GM13977 (cell line): Measurements from ENCODE around the gene NTHL1.

Source experiments
- DNase-seq: peaks from one replicate; pipeline ENCODE4 v3.0.0; 2012; ENCODE audit warnings: low spot score
- CTCF ChIP-seq: IDR thresholded peaks from 2 replicates; pipeline ENCODE4 v1.5.1; 2012; ENCODE audit warnings: mild to moderate bottlenecking, control low read depth; ENCODE audit not compliant: insufficient read depth; ENCODE audit errors: extremely low read depth, missing control alignments
- in situ Hi-C: fragments of 300-500 bp; cut with MboI; formaldehyde crosslinking; loops from one replicate; pipeline ENCODE4 v1.12.0; 2022; ENCODE audit warnings: low sequenced_read_pairs, low pct_unique_long_range_greater_than_20kb, mixed read lengths, inconsistent platforms; ENCODE audit not compliant: unreplicated experiment

NTHL1 gene

GRCh38 chr16:2075631-2076030 is 28.0 kb upstream of the NTHL1 start:
- in situ Hi-C loops = no loop called here
- DNase-seq = no peak
- no peak for TF ChIP-seq CTCF

DNA sequence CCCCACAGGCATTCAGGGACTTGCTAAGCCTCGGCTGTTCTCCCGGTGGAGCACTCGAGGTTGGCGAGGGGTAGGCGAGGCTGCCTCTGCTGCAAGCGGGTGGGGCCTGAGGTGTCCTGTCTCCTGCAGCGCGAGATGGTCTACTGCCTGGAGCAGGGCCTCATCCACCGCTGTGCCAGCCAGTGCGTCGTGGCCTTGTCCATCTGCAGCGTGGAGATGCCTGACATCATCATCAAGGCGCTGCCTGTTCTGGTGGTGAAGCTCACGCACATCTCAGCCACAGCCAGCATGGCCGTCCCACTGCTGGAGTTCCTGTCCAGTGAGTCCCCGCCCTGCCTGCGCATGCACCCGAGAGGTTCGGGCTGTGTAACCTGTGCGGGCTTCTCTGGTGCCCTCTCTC is 26.4 kb upstream of the NTHL1 start:
- no peak for DNase-seq
- no peak for TF ChIP-seq CTCF
- in situ Hi-C loops = no loop called here

GRCh38 chr16:2072926-2073325 is 25.3 kb upstream of the NTHL1 start:
- in situ Hi-C loops = no loop called here
- no peak for TF ChIP-seq CTCF
- DNase-seq = no peak

DNA sequence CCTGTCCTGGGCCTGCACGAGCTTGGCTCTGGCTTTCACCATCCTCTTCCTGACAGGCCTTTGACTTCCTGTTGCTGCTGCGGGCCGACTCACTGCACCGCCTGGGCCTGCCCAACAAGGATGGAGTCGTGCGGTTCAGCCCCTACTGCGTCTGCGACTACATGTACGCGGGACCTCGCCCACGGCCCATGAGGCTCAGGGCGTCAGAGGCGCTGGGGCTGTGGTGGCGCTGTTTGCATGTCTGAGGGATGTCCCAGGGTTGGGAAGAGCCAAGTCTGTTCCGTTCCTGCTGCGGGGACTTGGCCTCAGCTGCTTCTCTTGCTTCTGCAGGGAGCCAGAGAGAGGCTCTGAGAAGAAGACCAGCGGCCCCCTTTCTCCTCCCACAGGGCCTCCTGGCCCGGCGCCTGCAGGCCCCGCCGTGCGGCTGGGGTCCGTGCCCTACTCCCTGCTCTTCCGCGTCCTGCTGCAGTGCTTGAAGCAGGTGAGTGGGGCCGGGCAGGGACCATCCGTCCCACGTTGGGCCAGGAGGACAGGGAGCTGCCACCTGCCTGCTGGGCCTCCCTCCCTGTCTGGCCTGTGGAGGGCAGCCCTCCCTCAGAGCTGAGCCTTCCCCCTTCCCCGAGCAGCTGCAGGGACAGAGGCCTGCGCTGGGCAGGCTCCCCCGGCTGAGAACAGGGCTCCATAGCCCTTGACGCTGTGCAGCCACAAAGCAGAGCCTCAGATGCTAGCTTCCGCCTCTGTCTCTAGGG is 24.0 kb upstream of the NTHL1 start:
- no peak for TF ChIP-seq CTCF
- in situ Hi-C loops = no loop called here

DNA sequence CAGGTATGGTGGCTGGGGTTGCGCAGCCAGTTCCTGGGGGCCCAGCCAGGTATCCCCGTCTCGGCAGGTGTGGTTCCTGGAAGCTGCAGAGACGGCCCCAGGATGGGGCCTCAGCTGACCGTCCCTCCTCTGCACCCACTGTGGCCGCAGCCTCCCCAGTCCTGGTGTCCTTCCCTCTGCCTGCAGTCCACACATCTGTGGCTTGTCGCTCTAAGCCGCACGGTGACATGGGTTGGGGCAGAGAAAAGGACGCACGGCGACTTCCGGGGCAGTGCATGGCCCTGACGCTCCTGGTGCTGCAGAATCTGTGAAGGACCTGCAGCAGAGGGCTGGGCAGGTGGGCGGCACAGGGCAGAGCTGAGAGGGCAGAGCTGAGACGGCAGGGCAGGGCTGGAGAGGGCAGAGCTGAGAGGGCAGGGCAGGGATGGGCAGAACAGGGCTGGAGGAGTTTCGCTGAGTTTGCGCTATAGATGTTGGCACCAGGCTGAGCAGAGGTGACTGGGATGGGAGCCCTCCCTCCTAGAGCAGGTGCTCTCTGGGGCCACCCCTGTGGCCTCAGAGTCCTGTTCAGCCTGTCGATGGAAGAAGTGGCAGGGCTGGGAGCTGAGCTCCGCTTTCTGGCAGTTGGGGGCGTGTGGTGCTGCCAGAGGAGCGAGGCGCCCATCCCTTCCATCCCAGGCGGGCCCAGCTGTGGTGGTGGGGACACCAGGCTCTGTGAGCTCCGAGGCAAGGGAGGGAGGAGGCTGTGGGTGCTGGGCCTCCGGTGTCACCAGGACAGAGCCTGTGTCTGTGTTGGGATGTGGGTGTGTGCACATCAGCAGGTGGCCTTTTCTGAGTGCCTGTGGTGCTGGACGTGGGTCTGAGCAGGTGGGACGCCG is 23.2 kb upstream of the NTHL1 start:
- in situ Hi-C loops = no loop called here
- no peak for DNase-seq
- TF ChIP-seq CTCF = no peak

More for the DNA sequence above, 24.0 kb upstream of the NTHL1 start:
- DNase-seq = no peak

DNA sequence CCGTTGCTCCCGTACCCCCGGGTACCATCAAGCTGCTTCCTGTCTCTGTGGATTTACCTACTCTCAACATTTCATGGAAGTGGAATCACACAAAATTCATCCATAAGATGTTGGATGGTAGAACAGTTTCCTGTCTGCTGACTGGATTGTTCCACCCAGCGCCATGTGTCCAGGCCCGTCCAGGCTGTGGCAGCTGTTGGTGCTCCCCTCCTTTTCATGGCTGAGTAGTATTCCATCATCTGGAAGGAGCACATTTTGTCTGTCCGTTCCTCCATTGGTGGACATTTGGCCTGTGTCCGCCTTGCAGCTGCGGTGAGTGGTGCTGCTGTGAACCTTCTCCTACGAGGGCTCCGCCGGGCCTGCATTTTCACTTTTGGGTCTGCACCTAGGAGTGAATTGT is 18.5 kb upstream of the NTHL1 start:
- in situ Hi-C loops = no loop called here
- TF ChIP-seq CTCF = no peak
- DNase-seq = no peak
